ENCODE results near the gene TEPSIN. TPM values are rescaled to one million over a fixed set of nuclear protein-coding genes. Genes with fewer than 3 reads are reported as not detected.

TEPSIN gene
- total and polyA plus RNA-seq, 2 donors (not counting 3 experiments of a cell fraction or from before 2014, with no cell fraction given), result 41.6 to 45.3 TPM

DNA sequence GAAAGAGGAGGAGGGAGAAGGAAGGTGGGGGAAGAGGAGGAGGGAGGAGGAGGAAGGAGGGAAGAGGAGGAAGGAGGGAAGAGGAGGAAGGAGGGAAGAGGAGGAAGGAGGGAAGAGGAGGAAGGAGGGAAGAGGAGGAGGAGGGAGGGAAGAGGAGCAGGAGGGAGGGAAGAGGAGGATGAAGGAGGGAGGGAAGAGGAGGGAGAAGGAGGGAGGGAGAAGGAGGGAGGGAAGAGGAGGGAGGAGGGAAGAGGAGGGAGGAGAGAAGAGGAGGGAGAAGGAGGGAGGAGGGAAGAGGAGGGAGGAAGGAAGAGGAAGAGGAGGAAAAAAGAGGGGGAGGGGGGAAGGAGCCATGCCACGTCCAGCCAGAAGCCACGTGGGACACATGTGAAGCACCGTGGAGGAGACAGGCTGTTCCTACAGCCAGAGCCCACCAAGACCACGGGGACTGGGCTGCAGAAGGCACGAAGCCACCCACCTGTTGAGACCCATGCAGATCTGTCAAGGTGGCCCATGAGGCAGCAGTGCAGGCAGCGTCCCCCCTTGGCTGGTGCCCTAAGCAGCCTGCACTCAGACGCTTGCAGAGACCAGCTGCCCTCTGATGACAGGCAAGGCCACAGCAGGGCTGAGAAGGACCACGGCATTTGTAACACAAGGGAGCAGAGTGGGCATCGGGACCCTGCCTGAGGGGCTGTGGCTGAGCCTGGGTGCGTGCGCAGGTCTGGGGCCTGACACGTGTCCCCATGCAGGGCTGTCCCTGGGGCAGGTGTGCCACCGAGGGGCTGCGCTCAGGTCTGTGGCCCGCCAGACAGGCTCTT is 10.6 kb upstream of the TEPSIN start:
- Histone ChIP-seq H3K27ac (ENCODE audit: insufficient read depth, low read depth, low read length) (no peak overlapping the region), H3K36me3 (ENCODE audit: control insufficient read depth in 2 of 2, extremely low read depth in 1 of 2, insufficient read depth in 2 of 2, low read length in 2 of 2) (peaks cover 0 to 11% of the 10 kb centered on the region in 2 experiments)

More for the DNA sequence above, 10.6 kb upstream of the TEPSIN start:
- DNase-seq (ENCODE audit: low read depth, low spot score), result no peak
- dilution Hi-C loops (cut with MboI; ENCODE audit: extremely low pct_ligation_motif_present, low sequenced_read_pairs) (no loop called here), intact Hi-C loops (cut with micrococcal nuclease) (loop anchor here (5.0 kb wide), 1 partner anchor 263 kb away; the partner anchor contains the start of gene ACTG1)
- ChIA-PET CTCF (interaction anchor here (1.0 kb wide), 1 partner anchor 235 kb away, joined by 3 read pairs; no protein-coding TSS in a partner anchor), POLR2A (no interaction called here)
- Histone ChIP-seq H3K27me3 (ENCODE audit: control insufficient read depth in 2 of 2, insufficient read depth in 2 of 2, low read length in 2 of 2) (no peaks in the 10 kb centered on the region), H3K79me2 (ENCODE audit: control insufficient read depth, insufficient read depth, low read length) (no peaks in the 10 kb centered on the region), H3K4me1 (ENCODE audit: control insufficient read depth, extremely low read depth, insufficient read depth, low read length) (no peaks in the 10 kb centered on the region), H2AFZ (ENCODE audit: low read depth, low read length) (no peak overlapping the region), H4K20me1 (replicated peaks; ENCODE audit: control insufficient read depth, extremely low read depth, insufficient read depth, low read length) (no peaks in the 10 kb centered on the region), H3K4me2 (ENCODE audit: insufficient read depth, low read length) (no peak overlapping the region), H3K4me3 (replicated peaks in 1 of 3; ENCODE audit: insufficient read depth in 1 of 3, low read depth in 1 of 3, low read length in 3 of 3) (no peak overlapping the region), H3K9me3 (replicated peaks; ENCODE audit: control insufficient read depth, insufficient read depth, low read length) (no peaks in the 10 kb centered on the region), H3K9ac (replicated peaks; ENCODE audit: extremely low read depth, insufficient read depth, low read length) (no peak overlapping the region), H3K9me1 (replicated peaks; ENCODE audit: control insufficient read depth, extremely low read depth, insufficient read depth, low read length) (no peaks in the 10 kb centered on the region)
- no TSS peak for BruUV-seq (replicated peaks)
- FAIRE-seq, result peak; percentile 64
- TF ChIP-seq, protein P1, sequence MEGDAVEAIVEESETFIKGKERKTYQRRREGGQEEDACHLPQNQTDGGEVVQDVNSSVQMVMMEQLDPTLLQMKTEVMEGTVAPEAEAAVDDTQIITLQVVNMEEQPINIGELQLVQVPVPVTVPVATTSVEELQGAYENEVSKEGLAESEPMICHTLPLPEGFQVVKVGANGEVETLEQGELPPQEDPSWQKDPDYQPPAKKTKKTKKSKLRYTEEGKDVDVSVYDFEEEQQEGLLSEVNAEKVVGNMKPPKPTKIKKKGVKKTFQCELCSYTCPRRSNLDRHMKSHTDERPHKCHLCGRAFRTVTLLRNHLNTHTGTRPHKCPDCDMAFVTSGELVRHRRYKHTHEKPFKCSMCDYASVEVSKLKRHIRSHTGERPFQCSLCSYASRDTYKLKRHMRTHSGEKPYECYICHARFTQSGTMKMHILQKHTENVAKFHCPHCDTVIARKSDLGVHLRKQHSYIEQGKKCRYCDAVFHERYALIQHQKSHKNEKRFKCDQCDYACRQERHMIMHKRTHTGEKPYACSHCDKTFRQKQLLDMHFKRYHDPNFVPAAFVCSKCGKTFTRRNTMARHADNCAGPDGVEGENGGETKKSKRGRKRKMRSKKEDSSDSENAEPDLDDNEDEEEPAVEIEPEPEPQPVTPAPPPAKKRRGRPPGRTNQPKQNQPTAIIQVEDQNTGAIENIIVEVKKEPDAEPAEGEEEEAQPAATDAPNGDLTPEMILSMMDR (IDR thresholded peaks at IDR 0.05; ENCODE audit: extremely low read depth in 1 of 2, insufficient read depth in 1 of 2, low read depth in 1 of 2, low read length in 2 of 2), result no peak
- TF ChIP-seq JUN (IDR thresholded peaks at IDR 0.05; ENCODE audit: borderline replicate concordance, insufficient read depth, insufficient read length, low read depth) (no peak), FOS (IDR thresholded peaks at IDR 0.05; ENCODE audit: borderline replicate concordance, insufficient read depth, low read length) (no peak), EZH2 (IDR thresholded peaks at IDR 0.05; ENCODE audit: borderline replicate concordance, low read depth, low read length, severe bottlenecking) (no peak)

Data from endothelial cell of umbilical vein (primary cell).